ENCODE results near the gene ANKRD11.

ANKRD11 gene

DNA sequence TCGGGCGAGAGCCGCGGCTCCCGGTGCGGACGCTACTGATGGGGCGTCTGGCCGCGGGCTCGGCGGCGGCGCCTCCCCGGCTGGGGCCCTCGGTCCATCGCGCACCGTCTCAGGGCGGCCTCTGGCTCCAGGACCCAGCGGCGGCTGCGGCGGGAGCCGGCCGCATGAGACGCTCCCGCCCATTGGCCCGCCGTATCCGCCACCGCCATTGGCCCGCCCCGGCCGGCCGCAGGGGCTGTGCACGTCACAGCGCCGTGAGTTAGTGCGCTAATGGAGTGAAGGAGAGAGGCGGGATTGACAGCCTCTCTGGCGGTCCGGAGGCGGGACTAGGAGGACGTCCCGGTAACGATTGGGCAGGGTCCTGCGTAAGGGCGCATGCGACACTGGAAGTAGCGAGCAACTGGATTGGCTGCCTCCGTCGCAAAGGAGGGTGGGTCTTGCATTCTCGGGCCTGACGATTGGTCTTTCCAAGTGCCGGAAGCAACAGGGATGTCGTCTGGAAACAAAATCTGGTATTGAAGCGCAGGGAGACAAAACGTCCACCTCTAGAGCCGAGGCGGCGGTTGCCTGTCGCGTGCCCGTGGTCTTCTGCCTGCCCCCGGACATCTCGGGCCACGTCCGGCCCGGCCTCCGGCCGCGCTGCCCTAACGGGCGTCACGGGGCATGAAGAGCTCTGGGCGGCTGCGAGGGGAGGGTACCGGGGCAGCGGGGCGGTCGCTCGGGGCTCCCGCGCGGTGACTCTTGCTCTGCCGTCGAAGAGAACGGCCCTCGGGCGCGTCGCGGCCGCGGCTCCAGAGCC is at the start of gene ANKRD11:
Gene ANKRD11 (minus strand): TSS at position 123 of the 799 bp plus-strand sequence. CDS start 173,542 bp downstream, outside the sequence.
- Histone ChIP-seq H3K4me3 (peak within 1 kb of the TSS; percentile 77 to 98 (median 88)), H3K27ac (peak within 1 kb of the TSS; percentile 92 to 100 (median 98))

DNA sequence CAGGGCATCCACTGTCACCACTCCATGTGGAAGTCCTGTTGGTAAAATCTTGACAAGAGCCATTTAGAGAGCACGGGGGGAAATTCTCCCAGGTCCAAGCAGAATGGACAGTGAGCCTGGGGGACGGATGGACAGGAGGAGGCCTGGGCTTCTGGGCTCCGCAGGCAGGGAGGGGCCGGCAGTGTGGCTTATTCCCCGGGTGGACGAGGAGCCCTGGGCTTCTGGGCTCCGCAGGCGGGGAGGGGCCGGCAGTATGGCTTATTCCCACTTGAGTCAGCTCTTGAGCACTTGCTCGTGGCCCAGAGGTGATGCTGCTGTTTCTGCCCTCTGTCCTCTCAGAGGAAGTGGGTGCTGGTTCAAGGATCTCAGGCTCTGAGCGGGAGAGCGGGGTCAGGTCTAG is 47.9 kb upstream of the ANKRD11 start:
- H3K4me3 ChIP-seq: no peak overlapping the region
- no peak overlapping the region for H3K27ac ChIP-seq

DNA sequence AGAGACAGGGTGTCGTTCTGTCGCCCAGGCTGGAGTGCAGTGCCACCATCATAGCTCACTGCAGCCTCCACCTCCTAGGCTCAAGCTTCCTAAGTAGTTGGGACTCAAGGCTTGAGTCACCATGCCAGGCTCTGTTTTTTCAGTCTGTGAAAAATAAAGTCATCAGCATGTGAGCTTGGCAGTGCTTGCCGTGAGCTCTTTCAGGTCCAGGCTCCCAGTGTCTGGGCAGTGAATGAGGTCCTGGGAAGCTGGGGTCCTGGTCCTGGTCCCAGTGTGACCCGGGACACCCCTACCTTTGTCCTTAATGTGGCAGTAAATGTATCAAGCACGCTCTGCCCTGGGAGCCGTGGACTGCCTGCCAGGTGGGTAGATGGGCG is 47.2 kb upstream of the ANKRD11 start:
- Histone ChIP-seq H3K27ac (no peak overlapping the region), H3K4me3 (no peak overlapping the region)

DNA sequence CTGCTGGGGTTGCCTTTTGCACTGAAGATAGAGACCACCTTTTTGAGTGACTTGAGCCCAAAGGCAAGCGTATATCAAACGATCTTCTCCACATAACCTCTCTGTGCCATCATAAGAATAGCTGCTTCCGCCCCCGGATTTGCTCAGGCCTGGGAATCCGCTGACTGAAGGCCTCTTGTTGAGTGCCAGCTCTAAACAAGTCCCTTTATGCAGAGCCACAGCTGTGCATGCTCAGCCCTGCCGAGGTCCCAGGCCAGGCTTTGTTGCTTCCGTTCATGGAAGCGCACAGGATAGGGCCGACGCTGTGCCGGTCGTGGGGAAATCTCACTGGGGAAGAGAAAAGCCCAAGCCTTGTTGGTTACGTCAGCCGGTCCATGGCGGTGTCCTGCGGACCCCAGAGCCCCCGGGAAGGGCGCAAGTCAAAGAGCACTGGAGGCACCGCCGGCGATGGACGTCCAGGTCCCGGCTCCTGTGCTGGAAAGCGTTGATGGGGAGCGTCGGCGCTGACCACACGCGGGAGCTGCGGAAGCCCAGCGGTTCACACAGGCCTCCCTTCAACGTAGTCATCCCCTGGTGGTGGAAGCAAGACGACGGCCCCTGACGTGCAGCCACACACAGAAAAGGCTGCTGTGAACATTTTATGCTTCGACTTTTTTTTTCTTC is 46.7 kb upstream of the ANKRD11 start:
- Histone ChIP-seq H3K4me3 (no peak overlapping the region), H3K27ac (no peak overlapping the region)

DNA sequence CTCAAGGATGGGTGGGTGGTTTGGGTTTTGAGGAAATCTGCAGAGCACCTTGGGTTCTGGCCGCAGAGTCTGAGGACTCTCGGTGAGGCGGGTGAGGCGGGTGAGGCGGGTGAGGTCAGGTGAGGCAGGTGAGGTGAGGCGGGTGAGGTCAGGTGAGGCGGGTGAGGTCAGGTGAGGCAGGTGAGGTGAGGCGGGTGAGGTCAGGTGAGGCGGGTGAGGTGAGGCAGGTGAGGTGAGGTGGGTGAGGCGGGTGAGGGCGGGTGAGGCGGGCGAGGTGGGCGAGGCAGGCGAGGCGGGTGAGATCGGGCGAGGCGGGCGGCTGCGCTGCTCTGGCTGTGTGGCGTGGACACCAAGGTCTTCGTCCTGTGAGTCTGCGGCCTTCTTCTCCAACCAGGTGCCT is 46.0 kb upstream of the ANKRD11 start:
- H3K4me3 ChIP-seq: no peak overlapping the region
- peak overlapping the region in 1 of 21 experiments; percentile 26 for H3K27ac ChIP-seq

DNA sequence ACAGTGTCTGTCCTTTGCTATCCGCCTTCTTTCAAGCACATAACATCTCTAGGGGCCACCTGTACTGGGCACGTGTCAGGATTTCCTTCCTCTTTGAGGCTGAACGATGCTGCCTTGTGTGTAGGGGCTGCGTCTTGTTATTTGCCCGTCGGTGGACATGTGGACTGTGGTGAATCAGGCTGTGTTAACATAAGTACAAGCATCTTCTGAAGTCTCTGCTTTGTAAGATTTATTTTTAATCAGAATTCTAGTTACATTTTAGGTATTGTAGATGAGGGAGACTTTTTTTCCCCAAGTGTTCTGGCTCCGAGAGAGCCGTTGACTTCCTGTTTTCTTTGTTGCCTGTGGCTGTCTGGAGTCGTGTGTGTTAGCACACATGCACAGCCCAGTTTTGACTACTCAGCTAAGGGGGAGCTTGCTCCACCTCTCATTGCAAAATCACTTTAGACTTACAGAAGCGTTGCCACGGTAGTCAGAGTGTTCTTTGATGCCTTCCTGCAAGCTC is 43.9 kb upstream of the ANKRD11 start:
- H3K4me3 ChIP-seq: no peak overlapping the region
- peak overlapping the region in 9 of 21 experiments; percentile 10 to 62 (median 39) for H3K27ac ChIP-seq

DNA sequence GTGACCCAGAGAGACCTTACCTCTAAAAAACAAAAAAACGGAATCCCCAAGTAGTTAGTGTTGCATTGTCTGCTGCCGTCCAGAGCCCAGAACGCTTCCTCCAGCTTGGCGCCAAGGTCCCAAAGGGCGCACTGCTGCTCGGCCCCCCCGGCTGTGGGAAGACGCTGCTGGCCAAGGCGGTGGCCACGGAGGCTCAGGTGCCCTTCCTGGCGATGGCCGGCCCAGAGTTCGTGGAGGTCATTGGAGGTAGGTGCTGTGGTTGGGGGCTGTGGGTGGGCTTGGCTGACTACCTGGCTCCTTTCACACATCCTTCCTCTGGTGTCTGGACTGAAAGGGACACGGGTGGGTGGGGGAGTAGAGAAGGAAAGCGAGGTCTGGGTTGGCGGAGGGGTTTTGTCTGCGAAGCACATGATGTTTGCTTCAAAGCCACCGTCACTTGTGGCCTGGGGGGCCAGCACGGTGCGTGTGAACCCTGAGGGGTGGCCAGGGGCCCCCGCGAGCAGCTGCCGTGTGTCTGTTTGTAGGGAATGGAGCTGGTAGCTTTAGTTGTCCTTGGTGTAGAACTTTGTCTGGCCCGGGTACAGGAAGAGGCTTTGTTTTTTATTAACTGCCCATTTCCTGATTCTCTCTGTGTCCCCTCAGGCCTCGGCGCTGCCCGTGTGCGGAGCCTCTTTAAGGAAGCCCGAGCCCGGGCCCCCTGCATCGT is 41.6 kb upstream of the ANKRD11 start:
- no peak overlapping the region for H3K4me3 ChIP-seq
- peak overlapping the region in 2 of 21 experiments; percentile 14 to 31 for H3K27ac ChIP-seq

DNA sequence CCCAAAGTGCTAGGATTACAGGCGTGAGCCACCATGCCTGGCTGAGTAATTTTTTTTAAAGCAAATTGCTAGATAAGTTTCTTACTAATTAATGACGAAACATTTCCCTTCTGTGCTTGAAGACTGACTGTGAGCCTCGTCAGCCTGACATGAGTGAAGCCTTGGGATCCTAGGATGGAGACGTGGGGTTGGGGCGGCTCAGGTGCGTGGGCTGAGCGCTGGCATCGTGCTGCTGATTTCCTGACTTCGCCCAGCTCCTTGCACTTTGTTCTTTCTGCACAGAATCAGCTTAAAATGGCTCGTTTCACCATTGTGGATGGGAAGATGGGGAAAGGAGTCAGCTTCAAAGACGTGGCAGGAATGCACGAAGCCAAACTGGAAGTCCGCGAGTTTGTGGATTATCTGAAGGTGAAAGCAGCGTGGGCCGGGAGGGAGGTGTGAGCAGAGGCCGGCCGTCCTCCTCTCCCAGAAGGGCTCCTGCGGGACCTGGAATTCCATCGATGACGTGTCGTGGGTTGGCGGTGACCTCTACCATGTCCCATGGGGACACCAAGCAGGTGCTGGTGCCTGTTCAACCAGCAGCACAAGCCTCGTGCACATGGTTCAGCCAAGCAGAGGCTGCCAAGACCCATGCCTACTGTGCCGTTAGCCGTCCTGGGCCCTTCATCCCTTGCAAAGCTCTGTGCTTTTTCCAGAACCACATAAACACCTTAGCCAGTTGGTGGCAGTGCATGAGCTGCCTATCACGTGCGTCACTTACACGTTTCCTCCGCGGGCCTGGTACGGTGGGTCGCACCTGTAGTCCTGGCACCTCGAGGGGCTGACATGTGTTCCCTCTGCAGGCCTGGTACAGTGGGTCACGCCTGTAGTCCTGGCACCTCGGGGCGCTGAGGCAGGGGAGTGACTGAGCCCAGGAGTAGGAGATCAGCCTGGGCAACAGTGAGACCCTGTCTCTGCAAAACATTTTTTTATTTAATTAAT is 40.3 kb upstream of the ANKRD11 start:
- Histone ChIP-seq H3K4me3 (no peak overlapping the region), H3K27ac (peak overlapping the region in 1 of 21 experiments; percentile 22)

DNA sequence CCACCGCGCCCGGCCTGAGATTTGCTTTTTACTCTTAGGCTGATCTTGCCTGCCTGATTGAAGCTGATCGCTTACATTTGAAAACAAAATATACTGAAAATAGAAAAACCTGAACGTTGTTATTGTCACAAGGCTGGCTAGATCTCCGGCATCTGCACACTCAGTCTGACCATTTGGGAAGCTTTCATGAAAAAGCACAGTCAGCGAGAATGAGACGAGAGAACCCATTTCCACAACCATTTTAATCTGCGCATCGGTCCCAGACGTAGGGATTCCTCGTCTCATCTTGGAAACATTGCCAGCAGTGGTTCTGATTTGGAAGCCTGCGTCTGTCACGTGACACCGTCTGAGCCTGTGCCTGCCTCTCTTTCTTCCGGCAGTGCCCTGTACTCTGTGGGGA is 38.7 kb upstream of the ANKRD11 start:
- no peak overlapping the region for H3K4me3 ChIP-seq
- no peak overlapping the region for H3K27ac ChIP-seq

DNA sequence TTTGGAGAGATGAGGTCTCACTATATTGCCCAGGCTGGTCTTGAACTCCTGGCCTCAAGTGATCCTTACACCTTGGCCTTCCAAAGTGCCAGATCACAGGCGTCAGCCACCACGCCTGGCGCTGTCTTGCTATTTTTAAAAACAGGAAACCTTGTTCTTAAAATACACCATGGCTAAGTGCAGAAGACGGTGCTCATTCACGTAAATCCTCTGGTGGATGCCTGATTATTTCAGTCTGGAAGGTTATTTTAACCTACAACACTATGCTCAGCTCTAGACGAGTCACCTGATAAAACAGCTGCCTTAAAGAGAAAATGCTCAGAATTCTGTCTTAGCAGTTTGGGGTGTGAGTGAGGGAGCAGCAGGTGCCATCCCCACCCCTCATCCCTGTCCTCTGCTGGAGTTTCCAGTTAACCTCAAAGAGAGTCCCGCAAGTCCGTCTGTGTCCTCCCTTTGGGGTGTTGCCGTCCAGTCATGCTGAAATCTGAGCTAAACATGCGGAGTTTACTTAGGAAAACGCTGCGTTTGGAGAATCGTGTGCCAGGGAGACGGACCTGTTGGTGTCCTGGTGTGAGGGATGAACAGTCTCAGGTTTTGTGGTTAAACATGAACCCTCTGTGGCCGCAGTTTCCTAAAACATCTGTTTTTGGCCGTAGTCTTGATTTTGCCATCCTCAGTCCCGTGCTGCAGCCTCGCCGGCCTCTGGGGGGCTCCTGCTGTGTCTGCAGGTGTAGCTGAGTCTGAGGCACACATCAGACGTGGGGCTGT is 35.0 kb upstream of the ANKRD11 start:
- Histone ChIP-seq H3K4me3 (no peak overlapping the region), H3K27ac (no peak overlapping the region)

DNA sequence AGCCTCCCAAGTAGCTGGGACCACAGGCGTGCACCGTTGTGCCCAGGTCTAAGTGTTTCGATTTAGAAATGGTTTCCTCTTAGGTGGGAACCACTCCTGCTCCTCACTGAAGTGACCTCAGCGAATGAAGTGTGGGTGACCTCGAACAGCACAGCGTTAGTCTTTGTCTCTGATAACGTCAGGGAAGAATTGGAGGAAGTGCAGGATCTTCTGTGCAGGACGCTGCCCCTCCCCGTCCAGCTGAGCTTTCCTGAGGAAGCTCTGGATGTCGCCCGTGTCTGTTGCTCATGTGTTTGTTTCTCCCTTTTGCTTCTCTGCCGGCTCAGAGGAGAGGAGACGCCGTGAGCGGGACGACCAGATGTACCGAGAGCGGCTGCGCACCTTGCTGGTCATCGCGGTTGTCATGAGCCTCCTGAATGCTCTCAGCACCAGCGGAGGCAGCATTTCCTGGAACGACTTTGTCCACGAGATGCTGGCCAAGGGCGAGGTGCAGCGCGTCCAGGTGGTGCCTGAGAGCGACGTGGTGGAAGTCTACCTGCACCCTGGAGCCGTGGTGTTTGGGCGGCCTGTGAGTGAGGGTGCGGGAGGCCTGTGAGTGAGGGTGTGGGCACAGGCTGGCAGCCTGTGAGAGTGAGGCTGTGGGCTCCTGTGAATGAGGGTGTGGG is 33.5 kb upstream of the ANKRD11 start:
- Histone ChIP-seq H3K27ac (no peak overlapping the region), H3K4me3 (no peak overlapping the region)

DNA sequence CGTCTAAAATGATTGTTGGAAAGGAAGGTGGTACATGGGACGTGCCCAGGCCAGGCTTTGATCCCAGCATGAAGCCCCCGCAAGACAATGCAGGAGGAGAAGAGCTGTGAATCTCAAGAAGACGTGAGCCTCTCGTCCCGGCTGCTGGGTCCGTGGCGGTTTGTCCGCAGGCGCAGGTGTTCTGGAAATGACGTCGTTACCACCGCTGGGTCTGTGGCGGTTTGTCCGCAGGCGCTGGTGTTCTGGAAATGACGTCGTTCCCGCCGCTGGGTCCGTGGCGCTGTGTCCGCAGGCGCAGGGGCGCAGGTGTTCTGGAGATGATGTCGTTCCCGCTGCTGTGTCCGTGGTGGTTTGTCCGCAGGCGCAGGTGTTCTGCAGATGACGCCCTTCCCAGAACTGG is 31.9 kb upstream of the ANKRD11 start:
- no peak overlapping the region for H3K27ac ChIP-seq
- no peak overlapping the region for H3K4me3 ChIP-seq

DNA sequence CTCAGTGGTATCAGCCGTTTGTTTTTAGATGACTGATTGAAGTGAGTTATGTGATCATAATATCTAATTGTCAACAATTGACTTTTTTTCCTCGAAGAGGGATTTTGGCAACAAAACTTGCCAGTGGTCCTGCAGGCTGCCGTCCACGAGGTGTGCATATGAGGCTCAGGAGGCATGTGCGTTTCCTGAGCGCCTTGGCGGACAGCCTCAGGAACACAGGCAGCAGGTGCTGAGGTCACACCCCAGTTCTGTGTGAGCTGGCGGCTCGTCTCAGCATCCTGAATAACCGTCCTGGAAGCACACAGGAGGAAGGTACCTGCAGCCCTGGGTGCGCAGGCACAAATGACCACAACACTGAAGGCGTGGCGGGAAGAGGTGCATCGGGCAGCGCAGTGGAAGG is 29.5 kb upstream of the ANKRD11 start:
- no peak overlapping the region for H3K4me3 ChIP-seq
- H3K27ac ChIP-seq: no peak overlapping the region

DNA sequence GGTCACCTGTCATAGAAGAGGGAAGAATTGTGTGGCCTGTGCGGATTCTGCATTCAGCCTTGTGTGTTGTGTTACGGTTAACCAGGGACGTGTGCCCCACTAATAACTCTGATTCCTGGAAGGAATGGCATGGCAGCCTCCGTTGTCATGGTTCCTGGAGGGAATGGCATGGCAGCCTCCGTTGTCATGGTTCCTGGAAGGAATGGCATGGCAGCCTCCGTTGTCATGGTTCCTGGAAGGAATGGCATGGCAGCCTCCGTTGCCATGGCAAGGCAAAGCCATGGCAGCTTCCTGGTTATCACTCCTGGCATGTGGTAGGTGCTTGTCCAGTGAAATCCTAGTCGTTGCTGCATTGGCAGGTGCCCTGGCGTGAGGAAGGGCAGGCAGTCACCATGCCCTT is 26.8 kb upstream of the ANKRD11 start:
- H3K27ac ChIP-seq: no peak overlapping the region
- H3K4me3 ChIP-seq: no peak overlapping the region

DNA sequence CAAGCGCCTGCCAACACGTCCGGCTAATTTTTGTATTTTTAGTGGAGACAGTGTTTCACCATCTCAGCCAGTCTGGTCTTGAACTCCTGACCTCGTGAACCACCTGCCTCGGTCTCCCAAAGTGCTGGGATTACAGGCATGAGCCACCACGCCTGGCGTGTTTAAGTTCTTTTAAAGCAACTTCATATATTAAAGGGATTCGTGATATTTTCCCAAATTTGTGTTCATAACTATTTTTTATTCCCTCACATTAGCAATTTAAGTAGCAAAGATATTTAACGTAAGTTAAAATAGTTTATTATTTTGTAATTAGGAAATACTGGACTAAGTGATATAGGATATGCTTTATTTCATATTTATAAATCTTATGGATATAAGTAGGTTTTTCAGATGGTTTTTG is 22.1 kb upstream of the ANKRD11 start:
- Histone ChIP-seq H3K27ac (no peak overlapping the region), H3K4me3 (no peak overlapping the region)

DNA sequence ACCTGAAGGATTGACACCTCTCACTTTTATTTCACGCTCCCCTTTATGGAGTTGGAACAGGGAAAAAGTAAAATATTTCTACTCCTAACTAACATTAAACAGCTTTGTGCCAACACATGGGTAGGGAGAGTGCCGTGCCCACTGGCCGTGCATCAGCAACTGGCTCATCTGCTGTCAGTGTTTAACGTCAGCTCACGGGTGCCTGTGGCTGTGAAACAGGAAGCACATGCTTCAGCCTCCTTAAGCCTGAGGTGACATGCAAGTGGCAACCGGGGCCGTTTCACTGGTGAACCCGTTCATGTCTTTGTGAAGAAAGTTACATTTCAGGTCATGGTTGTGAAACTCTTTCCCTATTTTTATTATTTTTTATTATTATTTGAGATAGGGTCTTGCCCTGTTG is 21.0 kb upstream of the ANKRD11 start:
- Histone ChIP-seq H3K27ac (no peak overlapping the region), H3K4me3 (no peak overlapping the region)

DNA sequence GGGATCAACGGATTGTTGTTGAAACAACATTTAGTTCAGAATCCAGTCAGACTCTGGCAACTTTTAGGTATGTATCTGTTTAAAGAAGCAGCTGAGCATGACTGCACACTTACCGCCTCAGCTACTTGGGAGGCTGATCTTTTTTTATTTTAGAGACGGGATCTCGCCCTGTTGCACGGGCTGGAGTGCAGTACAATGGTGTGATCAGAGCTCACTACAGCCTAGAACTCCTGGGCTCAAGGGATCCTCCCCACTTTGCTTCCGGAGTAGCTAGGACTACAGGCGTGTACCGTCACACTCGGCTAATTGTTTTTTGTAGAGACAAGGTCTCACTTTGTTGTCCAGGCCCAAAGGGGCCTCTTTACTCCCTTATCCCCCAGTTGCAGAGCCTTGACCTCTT is 20.2 kb upstream of the ANKRD11 start:
- H3K4me3 ChIP-seq: no peak overlapping the region
- H3K27ac ChIP-seq: no peak overlapping the region
